Measurements from ENCODE around the gene ZNF835.
A peak's percentile ranks its signal among the peaks of the same experiment; 100 is the strongest.

ZNF835 gene

DNA sequence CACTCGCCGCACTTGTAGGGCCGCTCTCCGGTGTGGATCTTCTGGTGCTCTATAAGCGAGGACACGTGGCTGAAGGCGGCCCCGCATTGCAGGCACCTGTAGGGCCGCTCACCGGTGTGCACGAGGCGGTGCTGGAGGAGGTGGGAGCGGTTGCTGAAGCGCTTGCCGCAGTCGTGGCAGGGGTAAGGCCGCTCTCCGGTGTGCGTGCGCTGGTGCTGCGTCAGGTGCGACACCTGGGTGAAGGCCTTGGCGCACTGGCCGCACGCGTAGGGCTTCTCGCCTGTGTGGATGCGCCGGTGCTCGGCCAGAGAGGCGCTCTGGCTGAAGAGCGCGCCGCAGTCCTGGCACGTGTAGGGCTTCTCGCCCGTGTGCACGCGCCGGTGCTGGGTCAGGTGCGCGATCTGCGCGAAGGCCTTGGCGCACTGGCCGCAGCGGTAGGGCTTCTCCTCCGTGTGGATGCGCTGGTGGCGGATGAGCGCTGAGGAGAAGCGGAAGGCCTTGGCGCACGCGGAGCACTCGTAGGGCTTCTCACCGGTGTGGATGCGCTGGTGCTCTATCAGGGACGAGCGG is 7.5 kb downstream of the ZNF835 start:
- DNase-seq (ENCODE audit: low read depth in 2 of 2), result no peak

DNA sequence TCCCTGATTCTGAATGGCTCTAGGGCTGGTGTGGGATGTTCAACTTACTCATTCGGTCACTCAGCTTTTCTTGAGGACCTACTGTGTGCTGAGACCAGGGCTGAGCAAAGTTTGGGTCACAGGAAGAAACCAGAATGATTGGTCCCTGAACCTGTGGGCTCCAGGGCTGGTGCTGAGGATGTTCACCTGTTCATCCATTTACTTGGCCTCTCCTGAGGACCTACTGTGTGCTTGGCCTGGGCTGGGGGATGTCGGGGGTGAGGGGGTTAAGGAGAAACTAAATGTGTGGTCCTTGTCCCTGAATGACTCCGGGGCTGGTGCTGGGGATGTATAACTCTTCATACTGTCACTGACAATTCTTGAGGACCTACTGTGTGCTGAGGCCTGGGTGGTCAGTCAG is 10.3 kb downstream of the ZNF835 start:
- DNase-seq (ENCODE audit: low read depth in 2 of 2), result no peak

DNA sequence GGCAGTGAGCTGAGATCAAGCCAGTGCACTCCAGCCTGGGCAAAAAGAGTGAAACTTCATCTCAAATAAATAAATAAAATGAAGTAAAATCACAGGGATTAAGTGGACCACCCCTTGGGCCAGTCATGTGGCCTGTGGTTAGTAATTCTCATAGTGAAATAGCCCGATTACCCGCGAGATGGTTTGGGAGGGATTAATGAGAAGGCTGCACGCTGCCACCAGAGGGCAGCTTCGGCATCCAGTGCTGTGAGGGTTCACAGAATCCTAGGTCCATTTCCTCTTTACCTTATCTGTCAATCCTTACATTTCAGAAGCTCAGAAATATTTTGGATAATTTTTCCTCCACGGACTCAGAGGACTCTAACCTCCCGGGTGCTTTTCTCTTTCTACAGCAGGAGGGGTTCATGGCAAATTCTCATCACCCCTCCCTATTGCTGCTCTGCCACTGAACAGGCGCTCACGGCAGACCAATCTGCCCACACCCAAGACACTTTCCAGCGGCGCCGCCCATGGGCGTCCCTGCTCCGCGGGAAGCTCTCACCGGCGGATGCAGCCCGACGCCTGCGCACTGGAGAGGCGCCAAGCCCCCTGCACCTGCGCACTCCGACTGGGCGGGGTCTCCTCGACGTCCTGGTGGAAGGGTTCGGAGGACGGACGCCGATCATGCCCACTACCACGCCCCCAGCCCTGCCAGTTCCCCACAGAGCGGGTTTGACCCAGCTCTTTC is 11.0 kb downstream of the ZNF835 start:
- no peak for DNase-seq (ENCODE audit: low read depth in 2 of 2)

DNA sequence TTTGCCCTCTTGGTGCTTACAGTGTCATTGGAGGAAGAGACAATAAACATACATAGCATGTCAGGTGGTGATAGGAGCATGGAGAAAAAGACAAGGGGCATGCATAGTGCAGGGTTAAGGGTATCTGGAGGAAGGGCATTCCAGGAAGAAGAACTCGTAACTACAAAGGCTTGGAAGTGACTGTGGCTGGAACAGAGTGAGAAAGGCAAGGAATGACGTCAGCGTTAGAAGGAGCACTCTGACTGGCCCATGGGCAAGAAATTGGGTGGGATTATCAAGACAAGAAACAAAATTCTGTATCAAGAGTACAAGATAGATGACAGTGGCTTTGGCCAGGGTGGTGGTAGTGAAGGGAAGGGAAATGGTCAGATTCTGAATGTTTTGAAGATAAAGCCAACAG is 17.4 kb downstream of the ZNF835 start:
- DNase-seq (ENCODE audit: low read depth in 2 of 2), result no peak

DNA sequence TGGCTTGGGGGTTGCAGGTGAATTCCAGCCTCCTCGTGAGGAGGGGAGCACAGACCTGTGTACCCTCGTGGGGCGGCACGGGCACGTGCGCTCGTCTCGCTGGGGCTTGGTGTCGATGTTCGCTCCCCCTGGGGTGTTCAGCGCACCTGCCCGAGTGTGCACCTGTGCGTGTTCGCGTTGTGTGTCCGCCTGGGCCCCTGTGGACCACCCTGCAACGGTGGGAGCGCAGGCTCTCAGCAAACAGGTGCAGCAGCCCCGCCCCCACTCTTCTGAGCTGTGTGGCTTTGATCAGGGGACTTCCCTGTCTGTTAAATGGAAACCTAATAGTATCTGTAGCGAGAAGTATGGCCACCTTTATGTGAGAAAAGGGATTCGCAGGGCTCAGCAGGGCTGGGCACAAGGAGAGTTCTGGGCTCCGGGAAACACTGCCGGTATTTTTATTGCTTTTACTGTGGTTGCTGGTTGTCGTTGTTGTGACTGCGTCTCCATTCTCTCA is 28.0 kb downstream of the ZNF835 start:
- DNase-seq (ENCODE audit: low read depth in 2 of 2), result no peak

DNA sequence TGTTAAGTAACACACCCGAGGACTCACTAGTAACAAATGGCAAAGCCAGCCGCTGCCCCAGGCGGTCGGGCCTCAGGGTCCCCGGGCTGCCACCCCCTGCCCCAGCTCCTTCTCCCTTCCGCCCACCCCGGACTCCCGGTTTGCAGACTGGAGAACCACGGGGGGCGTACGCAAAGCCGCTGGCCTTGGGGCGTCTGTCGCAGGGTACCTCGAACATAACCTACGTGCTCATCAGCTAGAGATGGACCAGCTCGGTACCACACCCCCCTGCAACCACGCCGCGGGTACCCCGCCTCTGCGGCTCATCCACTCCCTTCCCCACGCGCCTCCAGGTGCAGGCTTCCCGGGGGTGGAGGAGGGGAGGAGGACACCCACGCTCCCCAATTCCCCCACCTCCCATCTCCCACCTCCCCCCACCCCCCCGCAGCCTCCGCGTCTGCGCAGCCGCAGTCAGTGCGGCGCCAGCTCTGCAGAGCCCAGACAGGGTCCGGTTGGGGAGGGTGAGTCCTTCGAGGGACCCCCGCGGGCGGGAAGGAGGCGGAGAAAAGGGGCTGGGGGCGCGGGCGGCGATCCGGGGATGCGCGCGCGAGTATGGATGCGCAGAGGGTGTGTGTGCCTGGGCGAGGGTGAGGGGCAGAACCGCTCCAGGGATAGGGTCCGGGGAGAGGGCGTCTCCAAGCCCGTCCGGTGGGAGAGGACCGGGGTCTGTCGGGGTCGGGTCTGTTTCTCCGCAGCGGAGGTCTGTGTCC is 28.7 kb downstream of the ZNF835 start, which contains the start of gene SMIM17:
SMIM17 (plus strand) TSS at position 449 of the 749 bp plus-strand sequence. CDS start 2,509 bp downstream, outside the sequence.
- DNase-seq (ENCODE audit: low read depth in 2 of 2), result no peak

DNA sequence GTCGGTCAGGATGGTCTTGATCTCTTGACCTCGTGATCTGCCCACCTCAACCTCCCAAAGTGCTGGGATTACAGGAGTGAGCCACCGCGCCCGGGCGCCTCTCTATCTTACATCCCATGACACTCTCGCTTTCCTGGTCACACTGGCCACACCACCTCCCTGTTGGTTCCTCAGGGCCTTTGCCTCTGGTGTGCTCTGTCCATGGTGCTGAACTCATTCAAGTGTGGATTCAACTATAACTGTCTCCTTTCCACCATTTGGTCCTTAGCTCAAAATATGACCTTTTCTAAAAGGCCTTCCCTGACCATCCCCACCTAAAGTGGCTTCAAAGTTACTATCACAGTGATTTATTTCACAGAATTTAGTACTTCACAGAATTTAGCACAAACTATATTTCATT is 32.3 kb downstream of the ZNF835 start:
- DNase-seq (ENCODE audit: low read depth in 2 of 2), result no peak

DNA sequence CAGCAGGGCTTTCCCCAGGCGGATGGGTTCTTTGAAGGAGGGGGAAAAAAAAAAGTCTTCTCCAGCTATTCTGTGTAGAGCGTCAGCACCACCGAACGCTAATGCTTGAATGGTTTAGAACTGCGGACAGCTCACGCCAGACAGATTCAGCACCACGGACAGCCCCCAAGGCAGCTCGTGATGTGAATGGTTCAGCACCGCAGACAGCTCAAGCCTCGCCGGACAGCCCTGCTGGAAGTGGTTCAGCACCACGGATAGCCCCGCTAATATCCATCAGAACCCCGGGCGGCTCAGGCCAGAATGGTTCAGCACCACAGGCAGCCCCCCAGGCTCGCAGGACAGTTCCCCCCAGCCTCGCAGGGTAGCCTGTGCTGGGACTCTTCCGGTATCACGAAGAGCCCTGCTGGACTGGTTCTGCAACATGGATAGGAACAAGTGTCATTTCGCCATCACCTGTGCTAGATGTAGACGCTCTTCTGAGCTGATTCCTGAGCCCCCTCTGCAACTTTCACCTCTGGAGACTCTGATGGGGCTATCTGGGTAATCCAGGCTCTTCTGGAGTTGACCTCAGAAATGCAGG is 33.5 kb downstream of the ZNF835 start:
- peak; percentile 9 to 20 for DNase-seq (ENCODE audit: low read depth in 2 of 2)

DNA sequence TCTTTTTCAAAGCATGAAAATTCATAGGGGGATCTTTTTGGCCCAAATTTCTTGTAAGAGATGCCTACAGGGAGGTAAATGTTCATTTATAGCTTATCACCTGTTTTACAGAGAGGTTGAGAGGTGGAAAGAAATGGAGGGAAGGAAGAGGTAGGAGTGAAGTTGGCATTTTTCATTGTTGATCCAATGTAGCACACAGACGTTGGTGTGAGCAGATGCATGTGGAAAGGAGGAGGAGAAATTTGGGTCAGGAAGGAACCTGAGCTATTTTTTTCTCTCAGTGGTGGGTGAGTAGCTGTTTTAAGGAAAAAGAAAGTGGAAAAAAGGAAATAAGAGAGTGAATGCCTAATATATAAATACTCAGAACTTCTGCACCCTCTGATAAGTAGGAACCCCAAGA is 38.5 kb downstream of the ZNF835 start:
- DNase-seq (ENCODE audit: low read depth in 2 of 2), result no peak

DNA sequence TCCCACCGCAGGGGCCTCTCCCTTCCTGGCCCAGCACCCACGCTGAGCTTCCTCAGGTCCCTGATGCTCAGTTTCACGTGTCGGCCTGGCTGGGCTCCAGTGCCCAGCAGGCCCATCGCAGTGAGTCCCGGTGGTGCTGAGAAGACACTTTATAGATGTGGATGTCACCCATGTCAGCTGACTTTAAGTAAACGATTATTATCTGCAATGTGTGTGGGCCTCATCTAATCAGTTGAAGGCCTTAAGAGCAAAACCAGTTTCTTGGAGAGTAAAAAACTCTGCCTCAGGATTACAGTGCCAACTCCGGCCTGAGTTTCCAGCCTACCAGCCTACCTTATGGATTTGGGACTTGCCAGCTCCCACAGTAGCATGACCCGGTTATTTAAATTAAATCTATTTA is 45.8 kb downstream of the ZNF835 start:
- no peak for DNase-seq (ENCODE audit: low read depth in 2 of 2)

DNA sequence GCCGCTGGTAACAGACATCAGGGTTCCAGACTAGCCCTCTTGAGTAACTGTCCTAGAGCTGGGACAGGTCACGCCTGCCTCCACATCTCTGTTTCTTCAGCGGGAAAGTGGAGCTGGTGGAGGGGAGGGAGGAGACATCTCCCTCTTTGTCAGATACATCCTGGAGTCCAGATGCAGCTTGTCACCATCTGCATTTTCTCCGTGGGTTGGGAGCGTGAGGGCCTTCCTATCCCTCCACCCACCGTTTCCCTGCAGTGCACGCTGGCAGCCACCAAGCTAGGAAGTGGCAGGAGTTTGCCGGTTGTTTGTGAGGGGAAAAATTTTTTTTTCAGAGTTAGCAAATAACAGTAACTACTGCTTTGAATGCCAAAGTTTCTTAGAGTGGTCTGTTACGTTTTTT is 48.6 kb downstream of the ZNF835 start:
- no peak for DNase-seq (ENCODE audit: low read depth in 2 of 2)

DNA sequence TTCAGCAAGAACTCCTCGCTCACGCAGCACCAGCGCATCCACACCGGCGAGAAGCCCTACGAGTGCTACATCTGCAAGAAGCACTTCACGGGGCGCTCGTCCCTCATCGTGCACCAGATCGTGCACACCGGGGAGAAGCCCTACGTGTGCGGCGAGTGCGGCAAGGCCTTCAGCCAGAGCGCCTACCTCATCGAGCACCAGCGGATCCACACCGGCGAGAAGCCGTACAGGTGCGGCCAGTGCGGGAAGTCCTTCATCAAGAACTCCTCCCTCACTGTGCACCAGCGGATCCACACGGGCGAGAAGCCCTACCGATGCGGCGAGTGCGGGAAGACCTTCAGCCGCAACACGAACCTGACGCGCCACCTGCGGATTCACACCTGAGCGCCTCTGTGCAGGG is 49.2 kb downstream of the ZNF835 start:
- DNase-seq (ENCODE audit: low read depth in 2 of 2), result no peak

DNA sequence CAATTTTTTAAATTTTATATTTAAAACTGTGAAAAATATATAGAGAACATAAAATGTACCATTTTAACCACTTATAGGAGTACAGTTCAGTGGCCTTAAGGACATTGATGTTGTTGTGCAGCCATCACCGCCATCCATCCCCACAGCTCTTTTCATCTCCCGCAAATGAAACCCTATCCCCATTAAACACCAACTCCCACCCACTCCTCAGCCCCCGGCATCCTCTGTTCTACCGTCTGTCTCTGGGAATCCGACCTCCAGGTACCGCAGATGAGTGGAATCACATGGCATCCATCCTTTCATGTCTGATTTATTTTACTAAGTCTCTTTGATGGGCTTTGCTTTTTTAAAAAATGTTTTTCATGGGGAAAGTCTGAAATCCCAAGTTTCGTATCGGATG is 52.4 kb downstream of the ZNF835 start:
- DNase-seq (ENCODE audit: low read depth in 2 of 2), result no peak

DNA sequence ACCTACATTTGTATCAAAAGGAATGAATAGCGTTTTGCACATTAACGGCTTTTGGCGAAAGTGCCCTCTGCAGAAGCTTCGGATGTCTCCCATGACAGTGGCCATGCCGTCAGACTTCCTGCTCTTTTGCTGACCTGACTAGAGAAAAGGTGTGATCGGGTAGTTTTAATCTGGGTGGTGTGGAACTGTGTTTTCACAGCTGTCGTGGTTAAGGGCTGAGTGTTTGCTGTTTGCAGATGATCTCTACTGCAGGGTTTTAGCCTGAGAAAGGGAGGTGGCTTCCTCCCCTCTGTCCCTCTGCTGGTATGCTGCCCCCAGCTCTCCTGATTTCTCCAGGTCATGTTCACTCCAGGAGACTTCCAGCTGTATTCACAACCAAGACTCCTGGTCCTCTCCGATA is 54.0 kb downstream of the ZNF835 start:
- DNase-seq (ENCODE audit: low read depth in 2 of 2), result no peak

DNA sequence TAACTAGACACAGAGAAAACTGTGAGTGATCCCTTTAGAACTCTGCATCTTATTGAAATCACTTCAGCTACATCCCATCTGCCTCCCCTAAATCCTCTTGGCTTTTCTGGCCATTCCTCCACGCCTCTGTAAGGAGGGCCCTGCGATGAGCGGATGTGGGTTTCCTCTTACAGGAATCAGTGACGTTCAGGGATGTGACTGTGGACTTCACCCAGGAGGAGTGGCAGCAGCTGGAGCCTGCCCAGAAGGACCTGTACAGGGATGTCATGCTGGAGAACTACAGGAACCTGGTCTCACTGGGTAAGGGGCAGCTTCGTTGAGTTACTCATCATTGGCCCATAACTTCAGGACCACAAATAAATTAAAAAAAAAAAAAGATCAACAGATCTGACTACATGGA is 57.9 kb downstream of the ZNF835 start:
- no peak for DNase-seq (ENCODE audit: low read depth in 2 of 2)

DNA sequence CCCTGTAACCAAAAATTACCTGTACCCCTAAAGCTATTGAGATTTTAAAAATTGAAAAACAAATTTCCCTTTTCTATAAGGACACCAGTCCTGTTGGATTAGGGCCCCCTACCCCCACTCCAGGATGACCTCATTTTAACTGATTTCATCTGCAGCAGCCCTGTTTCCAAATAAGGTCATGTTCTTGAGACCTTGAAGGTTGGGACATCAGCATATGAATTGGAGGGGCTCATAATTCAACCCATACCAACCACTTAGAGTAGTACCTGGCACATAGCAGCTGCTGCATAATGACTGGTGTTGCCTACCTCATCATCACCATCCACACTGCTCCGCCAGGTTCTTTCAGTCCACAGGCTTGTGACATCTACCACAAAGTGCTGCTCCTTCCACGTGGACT is 58.8 kb downstream of the ZNF835 start:
- no peak for DNase-seq (ENCODE audit: low read depth in 2 of 2)
